Endodermal cell (in vitro differentiated cells): ENCODE data around the gene CD72. TPM values are rescaled to one million over a fixed set of nuclear protein-coding genes. Genes with fewer than 3 reads are reported as not detected.
A peak's percentile ranks its signal among the peaks of the same experiment; 100 is the strongest.
"Not testable (repeated sequence)": the region's sequence is repeated elsewhere in the genome, so short reads cannot be mapped to it uniquely, and the experiment has no call there.

Source experiments
- DNase-seq: peaks from one replicate; pipeline ENCODE4 v3.0.0-alpha.2; 2017
- H3K27ac ChIP-seq: 2 replicates; pipeline ENCODE4 v1.5.1; 2013; ENCODE audit warnings: mild to moderate bottlenecking, low read depth, low read length, moderate library complexity
- H3K27me3 ChIP-seq: 2 replicates; pipeline ENCODE4 v1.6.1; 2013; ENCODE audit warnings: mild to moderate bottlenecking, low read length, moderate library complexity; ENCODE audit not compliant: insufficient read depth, control insufficient read depth, poor library complexity, severe bottlenecking
- H3K36me3 ChIP-seq: 2 replicates; pipeline ENCODE4 v1.7.0; 2013; ENCODE audit warnings: mild to moderate bottlenecking, low read length, moderate library complexity; ENCODE audit not compliant: control insufficient read depth, insufficient read depth
- H3K4me1 ChIP-seq: one replicate; pipeline ENCODE4 v1.7.0; 2013; ENCODE audit warnings: low read length; ENCODE audit not compliant: control insufficient read depth, insufficient read depth
- H3K4me3 ChIP-seq: 2 replicates; pipeline ENCODE4 v1.5.1; 2013; ENCODE audit warnings: mild to moderate bottlenecking, low read length, moderate library complexity
- H3K9ac ChIP-seq: 2 replicates; pipeline ENCODE4 v1.6.1; 2013; ENCODE audit warnings: mild to moderate bottlenecking, low read length, moderate library complexity; ENCODE audit not compliant: poor library complexity, severe bottlenecking; ENCODE audit errors: extremely low read depth
- H3K9me3 ChIP-seq: 2 replicates; pipeline ENCODE4 v1.6.1; 2013; ENCODE audit warnings: mild to moderate bottlenecking, low read length, moderate library complexity; ENCODE audit not compliant: control insufficient read depth
- H3K27ac Mint-ChIP-seq: 2 replicates; pipeline ENCODE4 v1.8.0; 2020; ENCODE audit warnings: mixed read lengths
- H3K27me3 Mint-ChIP-seq: 2 replicates; pipeline ENCODE4 v1.8.0; 2021; ENCODE audit warnings: mild to moderate bottlenecking, mixed read lengths; ENCODE audit not compliant: insufficient read depth
- H3K36me3 Mint-ChIP-seq: 2 replicates; pipeline ENCODE4 v1.8.0; 2020; ENCODE audit warnings: low read depth, mixed read lengths
- H3K4me1 Mint-ChIP-seq: 2 replicates; pipeline ENCODE4 v1.8.0; 2020; ENCODE audit warnings: mixed read lengths
- H3K4me3 Mint-ChIP-seq: 2 replicates; pipeline ENCODE4 v1.8.0; 2020; ENCODE audit warnings: mild to moderate bottlenecking, moderate library complexity, mixed read lengths
- H3K9me3 Mint-ChIP-seq: 2 replicates; pipeline ENCODE4 v1.8.0; 2020; ENCODE audit warnings: mild to moderate bottlenecking, mixed read lengths
- WGBS, 2 experiments: methylation state at CpG; one replicate each; pipeline versions ENCODE4 v1.1.5 to v1.1.7; 2013; ENCODE audit warnings: missing lambda C conversion rate in 2 of 2, mixed read lengths in 1 of 2; ENCODE audit not compliant: insufficient coverage in 1 of 2, insufficient read length in 1 of 2; 5-methylcytosine and 5-hydroxymethylcytosine counted together
- total RNA-seq, 2 donors: library from RNA; stranded (reverse); fragmentation: NEBNext Ultra II Directional in 1 of 2; extraction: Animal tissue kit (Norgen Biotek cat#: 25700) in 1 of 2; gene quantifications; 2 replicates in 1 of 2; 3 replicates in 1 of 2; pipeline ENCODE4 v1.2.1, GENCODE V29; 2021
- TF ChIP-seq, protein P1 (sequence below): fragments of 200-600 bp; sonication (generic); conservative IDR thresholded peaks from 2 replicates; pipeline ENCODE4 v1.5.0; 2021; ENCODE audit warnings: antibody characterized with exemption, mild to moderate bottlenecking

Gene CD72
- total RNA-seq, 2 donors from 2014 or later = 2.4 to 6.9 TPM

DNA sequence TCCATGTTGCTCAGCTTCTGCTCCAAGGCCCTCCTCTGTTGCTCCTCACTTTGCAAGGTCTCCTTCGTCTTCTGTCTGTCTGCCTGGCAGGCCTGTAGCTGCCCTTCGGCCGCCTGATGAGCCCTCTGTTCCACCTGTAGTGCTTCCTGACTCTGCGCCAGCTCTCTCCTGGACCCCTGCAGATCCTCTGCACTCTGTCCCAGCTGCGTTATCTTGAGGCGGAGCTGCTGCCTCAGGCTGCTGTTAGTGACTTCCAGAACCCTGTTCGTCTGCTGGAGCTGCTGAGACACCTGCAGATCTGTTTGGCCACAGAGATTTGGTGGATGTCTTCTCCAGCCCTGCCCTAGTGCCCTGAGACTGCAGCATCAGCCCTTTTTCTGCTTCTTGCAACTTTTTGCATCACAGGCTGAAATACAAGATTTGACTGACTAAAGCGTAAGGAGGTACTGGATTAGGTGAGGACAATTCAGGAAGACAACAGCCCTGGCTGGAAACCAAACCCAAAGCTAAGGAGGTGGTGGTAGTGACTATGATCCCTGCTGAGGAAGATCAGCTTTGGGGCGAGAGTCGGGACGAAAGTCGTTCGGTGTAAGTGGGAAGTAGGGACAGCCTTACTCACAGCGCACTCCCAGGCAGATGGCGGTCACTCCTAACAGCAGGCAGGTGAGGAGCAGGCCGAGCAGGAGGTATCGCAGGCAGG lies 2.1 kb downstream of the CD72 start:
- no peak overlapping the region for H3K4me3 ChIP-seq

GRCh38 chr9:35612843-35613242 lies 5.4 kb downstream of the CD72 start:
- Histone ChIP-seq H3K4me1 (no peaks in the 10 kb centered on the region), H3K9me3 (no peaks in the 10 kb centered on the region), H3K4me3 (no peak overlapping the region), H3K36me3 (peaks cover 8% of the 10 kb centered on the region), H3K27me3 (peaks cover 39% of the 10 kb centered on the region), H3K27ac (no peak overlapping the region), H3K9ac (no peak overlapping the region)
- DNase-seq = no peak
- WGBS, 2 experiments = 93 to 100% methylated on average over 2 of the region's 2 CpGs
- no peak overlapping the region for H3K27ac Mint-ChIP-seq
- H3K9me3 Mint-ChIP-seq = no peaks in the 10 kb centered on the region
- TF ChIP-seq, protein P1, sequence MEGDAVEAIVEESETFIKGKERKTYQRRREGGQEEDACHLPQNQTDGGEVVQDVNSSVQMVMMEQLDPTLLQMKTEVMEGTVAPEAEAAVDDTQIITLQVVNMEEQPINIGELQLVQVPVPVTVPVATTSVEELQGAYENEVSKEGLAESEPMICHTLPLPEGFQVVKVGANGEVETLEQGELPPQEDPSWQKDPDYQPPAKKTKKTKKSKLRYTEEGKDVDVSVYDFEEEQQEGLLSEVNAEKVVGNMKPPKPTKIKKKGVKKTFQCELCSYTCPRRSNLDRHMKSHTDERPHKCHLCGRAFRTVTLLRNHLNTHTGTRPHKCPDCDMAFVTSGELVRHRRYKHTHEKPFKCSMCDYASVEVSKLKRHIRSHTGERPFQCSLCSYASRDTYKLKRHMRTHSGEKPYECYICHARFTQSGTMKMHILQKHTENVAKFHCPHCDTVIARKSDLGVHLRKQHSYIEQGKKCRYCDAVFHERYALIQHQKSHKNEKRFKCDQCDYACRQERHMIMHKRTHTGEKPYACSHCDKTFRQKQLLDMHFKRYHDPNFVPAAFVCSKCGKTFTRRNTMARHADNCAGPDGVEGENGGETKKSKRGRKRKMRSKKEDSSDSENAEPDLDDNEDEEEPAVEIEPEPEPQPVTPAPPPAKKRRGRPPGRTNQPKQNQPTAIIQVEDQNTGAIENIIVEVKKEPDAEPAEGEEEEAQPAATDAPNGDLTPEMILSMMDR = no peak
- H3K27me3 Mint-ChIP-seq = peaks cover 47% of the 10 kb centered on the region
- peaks cover 8% of the 10 kb centered on the region for H3K36me3 Mint-ChIP-seq
- H3K4me1 Mint-ChIP-seq = peaks cover 12% of the 10 kb centered on the region
- no peak overlapping the region for H3K4me3 Mint-ChIP-seq

More for the DNA sequence above, 2.1 kb downstream of the CD72 start:
- WGBS, 2 experiments = 80 to 86% methylated on average over 15 to 17 of the region's 17 CpGs
- H3K9me3 Mint-ChIP-seq = no peaks in the 10 kb centered on the region
- no peaks in the 10 kb centered on the region for H3K36me3 Mint-ChIP-seq
- TF ChIP-seq, protein P1 = no peak
- no peak overlapping the region for H3K27ac ChIP-seq
- H3K27me3 Mint-ChIP-seq = peaks cover 65% of the 10 kb centered on the region
- H3K9ac ChIP-seq = no peak overlapping the region
- peaks cover 45% of the 10 kb centered on the region for H3K27me3 ChIP-seq
- no peaks in the 10 kb centered on the region for H3K4me1 ChIP-seq
- no peaks in the 10 kb centered on the region for H3K9me3 ChIP-seq
- peak; percentile 63 for DNase-seq
- no peaks in the 10 kb centered on the region for H3K36me3 ChIP-seq
- peak overlapping the region; percentile 58 for H3K4me3 Mint-ChIP-seq
- no peak overlapping the region for H3K27ac Mint-ChIP-seq
- H3K4me1 Mint-ChIP-seq = peaks cover 12% of the 10 kb centered on the region

DNA sequence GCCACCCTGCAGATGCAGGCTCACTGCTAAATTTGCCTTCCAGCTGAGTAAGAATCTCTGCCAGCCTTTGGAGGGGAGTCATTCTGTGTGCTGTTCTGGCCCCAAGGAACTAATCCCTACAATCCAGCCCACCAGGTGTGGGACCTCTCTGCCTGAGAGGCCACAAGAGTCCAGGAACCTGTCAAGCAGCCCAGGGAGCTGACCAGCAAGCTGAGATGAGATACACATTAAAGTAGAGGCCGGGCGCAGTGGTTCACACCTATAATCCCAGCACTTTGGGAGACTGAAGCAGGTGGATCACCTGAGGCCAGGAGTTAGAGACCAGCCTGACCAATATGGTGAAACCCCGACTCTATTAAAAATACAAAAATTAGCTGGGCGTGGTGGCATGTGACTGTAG lies 6.1 kb downstream of the CD72 start:
- H3K9me3 ChIP-seq, DNase-seq, H3K27ac ChIP-seq, H3K27ac Mint-ChIP-seq, H3K4me3 ChIP-seq, H3K9me3 Mint-ChIP-seq, H3K9ac ChIP-seq, H3K4me1 ChIP-seq, H3K4me3 Mint-ChIP-seq: not testable (repeated sequence)
- Histone ChIP-seq H3K27me3 (peaks cover 31% of the 10 kb centered on the region), H3K36me3 (peaks cover 14% of the 10 kb centered on the region)
- Mint-ChIP-seq H3K36me3 (peaks cover 15% of the 10 kb centered on the region), H3K4me1 (peaks cover 12% of the 10 kb centered on the region), H3K27me3 (peaks cover 39% of the 10 kb centered on the region)
- 90 to 92% methylated on average over 4 of the region's 4 CpGs for WGBS, 2 experiments
